Endothelial cell of umbilical vein (primary cell): Measurements from ENCODE around the gene TEX264.

Source experiments
- JUN ChIP-seq: IDR thresholded peaks from 2 replicates; pipeline ENCODE4 v1.6.1; 2011; ENCODE audit warnings: borderline replicate concordance, low read depth; ENCODE audit not compliant: insufficient read length, insufficient read depth
- POLR2A ChIP-seq: IDR thresholded peaks from 2 replicates; pipeline ENCODE4 v1.6.1; 2012; ENCODE audit warnings: low read depth, mild to moderate bottlenecking, control low read depth, low read length
- POLR2AphosphoS5 ChIP-seq: IDR thresholded peaks from 2 replicates; pipeline ENCODE4 v1.6.1; 2012; ENCODE audit warnings: low read depth, mild to moderate bottlenecking, control low read depth, low read length, moderate library complexity; ENCODE audit not compliant: insufficient read depth
- TF ChIP-seq, protein P1 (sequence below), 2 donors: IDR thresholded peaks; 1 replicate in 1 of 2; 2 replicates in 1 of 2; pipeline ENCODE4 v1.5.1; 2011; ENCODE audit warnings: low read length in 2 of 2, mild to moderate bottlenecking in 2 of 2, moderate library complexity in 2 of 2, control low read depth in 1 of 2, inconsistent platforms in 1 of 2, low read depth in 1 of 2; ENCODE audit not compliant: insufficient read depth in 1 of 2; ENCODE audit errors: extremely low read depth in 1 of 2
- TF ChIP-seq, protein P2 (sequence below): IDR thresholded peaks from 2 replicates; pipeline ENCODE4 v1.6.1; 2011; ENCODE audit not compliant: insufficient read depth, insufficient read length

DNA sequence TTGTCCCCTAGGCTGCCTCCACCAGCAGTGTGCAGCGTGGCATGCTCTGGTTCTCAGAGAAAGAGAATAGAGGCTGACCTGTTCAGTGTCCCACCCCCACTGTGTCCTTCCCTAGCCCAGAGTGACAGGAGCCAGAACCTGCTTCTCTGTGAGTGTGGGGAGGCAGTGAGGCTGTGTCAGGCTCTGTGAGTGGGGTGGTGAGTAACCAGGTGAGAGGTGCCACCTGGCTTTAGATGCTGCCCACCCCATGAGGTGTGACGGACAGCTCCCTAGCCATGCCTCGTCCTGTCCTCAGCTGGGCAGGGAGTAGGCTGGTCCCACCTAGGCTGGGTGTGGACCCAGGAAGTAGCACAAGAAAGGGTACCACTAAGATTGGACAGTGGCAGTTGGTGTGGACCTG is 6.3 kb downstream of the TEX264 start:
- TF ChIP-seq, protein P1, sequence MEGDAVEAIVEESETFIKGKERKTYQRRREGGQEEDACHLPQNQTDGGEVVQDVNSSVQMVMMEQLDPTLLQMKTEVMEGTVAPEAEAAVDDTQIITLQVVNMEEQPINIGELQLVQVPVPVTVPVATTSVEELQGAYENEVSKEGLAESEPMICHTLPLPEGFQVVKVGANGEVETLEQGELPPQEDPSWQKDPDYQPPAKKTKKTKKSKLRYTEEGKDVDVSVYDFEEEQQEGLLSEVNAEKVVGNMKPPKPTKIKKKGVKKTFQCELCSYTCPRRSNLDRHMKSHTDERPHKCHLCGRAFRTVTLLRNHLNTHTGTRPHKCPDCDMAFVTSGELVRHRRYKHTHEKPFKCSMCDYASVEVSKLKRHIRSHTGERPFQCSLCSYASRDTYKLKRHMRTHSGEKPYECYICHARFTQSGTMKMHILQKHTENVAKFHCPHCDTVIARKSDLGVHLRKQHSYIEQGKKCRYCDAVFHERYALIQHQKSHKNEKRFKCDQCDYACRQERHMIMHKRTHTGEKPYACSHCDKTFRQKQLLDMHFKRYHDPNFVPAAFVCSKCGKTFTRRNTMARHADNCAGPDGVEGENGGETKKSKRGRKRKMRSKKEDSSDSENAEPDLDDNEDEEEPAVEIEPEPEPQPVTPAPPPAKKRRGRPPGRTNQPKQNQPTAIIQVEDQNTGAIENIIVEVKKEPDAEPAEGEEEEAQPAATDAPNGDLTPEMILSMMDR (IDR thresholded peaks at IDR 0.05; ENCODE audit: extremely low read depth in 1 of 2, insufficient read depth in 1 of 2, low read depth in 1 of 2, low read length in 2 of 2), result no peak
- TF ChIP-seq, protein P2, sequence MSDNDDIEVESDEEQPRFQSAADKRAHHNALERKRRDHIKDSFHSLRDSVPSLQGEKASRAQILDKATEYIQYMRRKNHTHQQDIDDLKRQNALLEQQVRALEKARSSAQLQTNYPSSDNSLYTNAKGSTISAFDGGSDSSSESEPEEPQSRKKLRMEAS, result no peak
- TF ChIP-seq JUN (no peak), POLR2A (no peak), POLR2AphosphoS5 (no peak)
